K562 (cell line): ENCODE results near the gene FMNL1. TPM values are rescaled to one million over a fixed set of nuclear protein-coding genes. Genes with fewer than 3 reads are reported as not detected.

Experiments
- ADNP ChIP-seq: fragments of 200-800 bp; sonication (Bioruptor generic); IDR thresholded peaks from 2 replicates; pipeline ENCODE4 v1.6.1; 2016; ENCODE audit warnings: missing genetic modification characterization, missing compliant biosample characterization
- CTCF ChIP-seq, 3 experiments: IDR thresholded peaks in 2 of 3; conservative IDR thresholded peaks in 1 of 3; 2 replicates each; pipeline ENCODE4 v1.5.1; 2011 to 2012; ENCODE audit warnings: low read length in 3 of 3, mild to moderate bottlenecking in 3 of 3, control low read depth in 2 of 3, improper control_type of control experiment in 1 of 3, inconsistent platforms in 1 of 3, low read depth in 1 of 3, mixed read lengths in 1 of 3, moderate library complexity in 1 of 3; ENCODE audit not compliant: insufficient read depth in 2 of 3
- ESRRA ChIP-seq: fragments of 450-650 bp; IDR thresholded peaks from 2 replicates; pipeline ENCODE4 v1.6.1; 2014; ENCODE audit warnings: low read depth, mild to moderate bottlenecking, moderate library complexity, borderline replicate concordance
- FOSL1 ChIP-seq: fragments of 200-800 bp; sonication (Bioruptor generic); conservative IDR thresholded peaks from 2 replicates; pipeline ENCODE4 v1.6.1; 2016; ENCODE audit warnings: missing genetic modification characterization, missing compliant biosample characterization
- FUS ChIP-seq: fragments of 200-400 bp; formaldehyde crosslinking; optimal IDR thresholded peaks from 2 replicates; pipeline ENCODE3; 2017; ENCODE audit warnings: low read depth, low read length
- GABPB1 ChIP-seq: sonication (generic); formaldehyde crosslinking; IDR thresholded peaks from 2 replicates; pipeline ENCODE4 v1.8.0; 2022; ENCODE audit warnings: mild to moderate bottlenecking, missing genetic modification reagents
- GTF2A2 ChIP-seq: IDR thresholded peaks from 2 replicates; pipeline ENCODE4 v1.6.1; 2016; ENCODE audit warnings: mild to moderate bottlenecking, missing genetic modification characterization, missing compliant biosample characterization
- HMGN3 ChIP-seq: IDR thresholded peaks from 2 replicates; pipeline ENCODE4 v1.6.1; 2011; ENCODE audit warnings: borderline replicate concordance, low read depth, mild to moderate bottlenecking, mixed read lengths, low read length; ENCODE audit not compliant: insufficient read length; ENCODE audit errors: extremely low read depth
- KAT7 ChIP-seq: sonication (generic); formaldehyde crosslinking; IDR thresholded peaks from 2 replicates; pipeline ENCODE4 v1.8.0; 2022; ENCODE audit warnings: missing genetic modification reagents, mild to moderate bottlenecking, borderline replicate concordance
- RBFOX2 ChIP-seq: fragments of 200-400 bp; formaldehyde crosslinking; IDR thresholded peaks from 2 replicates; pipeline ENCODE4 v1.6.1; 2017; ENCODE audit warnings: low read depth, mild to moderate bottlenecking, low read length, moderate library complexity
- SFPQ ChIP-seq: fragments of 200-400 bp; formaldehyde crosslinking; IDR thresholded peaks from 2 replicates; pipeline ENCODE4 v1.6.1; 2017; ENCODE audit warnings: mild to moderate bottlenecking, low read depth, low read length, moderate library complexity
- SP1 ChIP-seq: sonication (generic); formaldehyde crosslinking; IDR thresholded peaks from 2 replicates; pipeline ENCODE4 v1.8.1; 2022; ENCODE audit warnings: mild to moderate bottlenecking, missing genetic modification reagents
- TEAD2 ChIP-seq: fragments of 450-650 bp; IDR thresholded peaks from 2 replicates; pipeline ENCODE4 v1.6.1; 2016; ENCODE audit warnings: missing genetic modification characterization, control low read depth, missing compliant biosample characterization
- TRIM24 ChIP-seq, 2 experiments: fragments of 450-650 bp; IDR thresholded peaks; 2 replicates each; pipeline ENCODE4 v1.6.1; 2016
- ZBTB7A ChIP-seq: IDR thresholded peaks from 2 replicates; pipeline ENCODE4 v1.6.1; 2011; ENCODE audit warnings: low read depth, mild to moderate bottlenecking, low read length, moderate library complexity, borderline replicate concordance; ENCODE audit not compliant: control insufficient read depth
- ZNF707 ChIP-seq: fragments of 250-450 bp; sonication (Bioruptor Pico); conservative IDR thresholded peaks from 2 replicates; pipeline ENCODE4 v1.8.0; 2022; ENCODE audit warnings: inconsistent platforms, mild to moderate bottlenecking, moderate library complexity
- polyA plus RNA-seq, 8 experiments: library from polyadenylated mRNA; depleted of rRNA in 4 of 8; stranded (reverse) in 5 of 8; unstranded in 3 of 8; fragments of >200 nt; fragmentation: Nextera tagmentation in 2 of 8; fragmentation: Illumina TruSeq in 1 of 8; extraction: Ambion mirVana in 2 of 8; extraction: Trizol in 1 of 8; gene quantifications; 2 replicates each; pipeline versions ENCODE4 v1.2.1 to v1.2.3, GENCODE V29; 2011 to 2014; ENCODE audit warnings: inconsistent platforms in 1 of 8, missing spikeins in 1 of 8
- total RNA-seq, 7 experiments: library from RNA; depleted of rRNA in 6 of 7; stranded (reverse); fragments of >200 nt in 6 of 7; fragmentation: Illumina TruSeq in 2 of 7; extraction: Trizol in 2 of 7; gene quantifications; 2 replicates each; pipeline versions ENCODE4 v1.2.1 to v1.2.3, GENCODE V29; 2011 to 2021; ENCODE audit warnings: low replicate concordance in 1 of 7
- TF ChIP-seq, protein P1 (sequence below): fragments of 250-450 bp; sonication (Bioruptor Pico); IDR thresholded peaks from 2 replicates; pipeline ENCODE4 v1.5.1; 2021; ENCODE audit warnings: mild to moderate bottlenecking
- TF ChIP-seq, protein P2 (sequence below): fragments of 450-650 bp; IDR thresholded peaks from 2 replicates; pipeline ENCODE4 v1.6.1; 2016; ENCODE audit warnings: mild to moderate bottlenecking

FMNL1 gene
- total and polyA plus RNA-seq, 9 of the 15 experiments (the other 6 are each of a cell fraction or from before 2014, with no cell fraction given) = 0.70 to 36.6 (median 7.7) TPM

DNA sequence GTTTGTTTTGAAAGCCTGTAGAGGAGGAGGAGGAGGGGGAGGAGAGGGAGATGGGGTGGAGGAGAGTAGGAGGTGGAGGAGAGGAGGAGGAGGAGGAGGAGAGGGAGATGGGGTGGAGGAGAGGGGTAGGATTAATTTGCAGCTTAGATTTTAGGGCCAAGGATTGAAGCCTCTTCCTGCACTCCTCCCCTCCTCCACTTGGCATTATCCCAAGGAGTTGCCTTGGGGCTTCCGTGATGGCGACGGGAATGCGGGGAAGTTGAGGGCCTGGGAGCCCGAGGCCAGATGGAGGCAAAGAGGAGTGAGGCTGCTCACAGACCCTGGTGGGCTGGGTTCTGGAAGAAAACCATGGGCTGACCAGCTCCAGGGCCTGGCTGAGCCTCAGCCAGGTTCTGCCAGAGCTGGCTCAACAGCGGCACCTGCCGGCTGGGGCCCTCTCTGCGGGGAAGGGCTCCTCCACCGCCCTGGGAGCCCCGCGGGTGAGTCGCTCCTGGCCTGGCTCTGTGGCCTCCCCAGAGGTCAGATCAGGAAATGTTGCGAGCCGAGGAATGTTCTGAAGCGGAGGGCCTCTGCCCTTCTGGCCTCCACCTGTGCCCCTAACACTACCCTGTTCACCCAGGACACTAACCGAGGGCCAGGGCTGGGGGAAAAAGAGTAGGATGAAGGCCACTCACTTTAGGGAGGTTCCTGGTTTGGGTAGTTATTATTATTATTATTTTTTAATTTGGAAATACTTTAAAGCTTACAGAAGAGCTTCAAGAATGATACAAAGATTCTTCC is 23.9 kb upstream of the FMNL1 start (continued):
- TF ChIP-seq, protein P1, sequence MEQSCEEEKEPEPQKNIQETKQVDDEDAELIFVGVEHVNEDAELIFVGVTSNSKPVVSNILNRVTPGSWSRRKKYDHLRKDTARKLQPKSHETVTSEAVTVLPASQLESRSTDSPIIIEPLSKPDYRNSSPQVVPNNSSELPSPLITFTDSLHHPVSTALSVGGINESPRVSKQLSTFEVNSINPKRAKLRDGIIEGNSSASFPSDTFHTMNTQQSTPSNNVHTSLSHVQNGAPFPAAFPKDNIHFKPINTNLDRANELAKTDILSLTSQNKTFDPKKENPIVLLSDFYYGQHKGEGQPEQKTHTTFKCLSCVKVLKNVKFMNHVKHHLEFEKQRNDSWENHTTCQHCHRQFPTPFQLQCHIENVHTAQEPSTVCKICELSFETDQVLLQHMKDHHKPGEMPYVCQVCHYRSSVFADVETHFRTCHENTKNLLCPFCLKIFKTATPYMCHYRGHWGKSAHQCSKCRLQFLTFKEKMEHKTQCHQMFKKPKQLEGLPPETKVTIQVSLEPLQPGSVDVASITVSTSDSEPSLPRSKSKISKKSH (CRISPR knock-in tag) = no peak
- TF ChIP-seq SP1 (peak; percentile 69), RBFOX2 (peak; percentile 50), ZNF707 (no peak), SFPQ (no peak), CTCF (IDR thresholded peaks at IDR 0.05 in 2 of 3, conservative IDR thresholded peaks at IDR 0.05 in 1 of 3; ENCODE audit: insufficient read depth in 2 of 3, low read depth in 1 of 3, low read length in 3 of 3) (peak; percentile 100), TEAD2 (tag) (no peak), GABPB1 (CRISPR knock-in tag) (peak; percentile 75), HMGN3 (peak; percentile 83), FUS (no peak), ZBTB7A (peak; percentile 69; the same call in 1 of the 2 replicates), ESRRA (peak; percentile 51; the same call in 1 of the 2 replicates), FOSL1 (tag) (peak; percentile 42; the same call in 1 of the 2 replicates), GTF2A2 (tag) (no peak), ADNP (tag) (no peak), TRIM24 (IDR thresholded peaks at IDR 0.05) (peak in 1 of 2 experiments; percentile 27; a peak in 1 of 4 replicates), KAT7 (CRISPR knock-in tag) (peak; percentile 92; the same call in 1 of the 2 replicates)
- TF ChIP-seq, protein P2, sequence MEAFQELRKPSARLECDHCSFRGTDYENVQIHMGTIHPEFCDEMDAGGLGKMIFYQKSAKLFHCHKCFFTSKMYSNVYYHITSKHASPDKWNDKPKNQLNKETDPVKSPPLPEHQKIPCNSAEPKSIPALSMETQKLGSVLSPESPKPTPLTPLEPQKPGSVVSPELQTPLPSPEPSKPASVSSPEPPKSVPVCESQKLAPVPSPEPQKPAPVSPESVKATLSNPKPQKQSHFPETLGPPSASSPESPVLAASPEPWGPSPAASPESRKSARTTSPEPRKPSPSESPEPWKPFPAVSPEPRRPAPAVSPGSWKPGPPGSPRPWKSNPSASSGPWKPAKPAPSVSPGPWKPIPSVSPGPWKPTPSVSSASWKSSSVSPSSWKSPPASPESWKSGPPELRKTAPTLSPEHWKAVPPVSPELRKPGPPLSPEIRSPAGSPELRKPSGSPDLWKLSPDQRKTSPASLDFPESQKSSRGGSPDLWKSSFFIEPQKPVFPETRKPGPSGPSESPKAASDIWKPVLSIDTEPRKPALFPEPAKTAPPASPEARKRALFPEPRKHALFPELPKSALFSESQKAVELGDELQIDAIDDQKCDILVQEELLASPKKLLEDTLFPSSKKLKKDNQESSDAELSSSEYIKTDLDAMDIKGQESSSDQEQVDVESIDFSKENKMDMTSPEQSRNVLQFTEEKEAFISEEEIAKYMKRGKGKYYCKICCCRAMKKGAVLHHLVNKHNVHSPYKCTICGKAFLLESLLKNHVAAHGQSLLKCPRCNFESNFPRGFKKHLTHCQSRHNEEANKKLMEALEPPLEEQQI = 0 out of 2 replicates have a peak, but pooled peaks have one; percentile 12
